Heart left ventricle (tissue), 13 donors: ENCODE data around the gene MALRD1.

ENCODE experiments used
- POLR2A ChIP-seq, 2 donors: fragments of 450-650 bp; IDR thresholded peaks; one replicate each; pipeline ENCODE4 v1.6.1; 2017; ENCODE audit warnings: antibody characterized with exemption in 2 of 2, mild to moderate bottlenecking in 2 of 2, moderate library complexity in 2 of 2
- TF ChIP-seq, protein P1 (sequence below), 12 donors: fragments of 200-600 bp; sonication (generic) in 4 of 12; IDR thresholded peaks; one replicate each; pipeline versions ENCODE4 v1.5.0 to v1.8.0; 2018 to 2022; ENCODE audit warnings: antibody characterized with exemption in 12 of 12, mild to moderate bottlenecking in 5 of 12
- donor health status: ischemic (EF 13 %, LVEDD 7.1; RV severe dilation, severe dysfunction).
- donor health status: DM: no; HTN: yes; CAD: no.
- donor health status: DM: no; HTN: no; CAD: no.
- donor health status: ischemic (EF 25% LVEDD 6.9; RV normal size, moderate dysfunction).
- donor health status: ischemic (EF 25% LVEDD 5.7; RV mildly dilated, moderate dysfunction).
- donor health status: ischemic (EF 35%, LVEDD 5.7; RV mildly dilated, moderate dysfunction).
- donor health status: nonischemic (EF 11% LVEDD 7.7; RV severe dilation, severe dysfunction).
- donor health status: DM: yes; HTN: yes; CAD: no.
- donor health status: PGD.
- donor health status: ischemic (EF 29% LVEDD 5.4; RV normal size, mild dysfunction).
- donor health status: nonischemic (EF 23%, LVEDD 6.1; RV moderate dilation, normal function).

- TF ChIP-seq, protein P1, sequence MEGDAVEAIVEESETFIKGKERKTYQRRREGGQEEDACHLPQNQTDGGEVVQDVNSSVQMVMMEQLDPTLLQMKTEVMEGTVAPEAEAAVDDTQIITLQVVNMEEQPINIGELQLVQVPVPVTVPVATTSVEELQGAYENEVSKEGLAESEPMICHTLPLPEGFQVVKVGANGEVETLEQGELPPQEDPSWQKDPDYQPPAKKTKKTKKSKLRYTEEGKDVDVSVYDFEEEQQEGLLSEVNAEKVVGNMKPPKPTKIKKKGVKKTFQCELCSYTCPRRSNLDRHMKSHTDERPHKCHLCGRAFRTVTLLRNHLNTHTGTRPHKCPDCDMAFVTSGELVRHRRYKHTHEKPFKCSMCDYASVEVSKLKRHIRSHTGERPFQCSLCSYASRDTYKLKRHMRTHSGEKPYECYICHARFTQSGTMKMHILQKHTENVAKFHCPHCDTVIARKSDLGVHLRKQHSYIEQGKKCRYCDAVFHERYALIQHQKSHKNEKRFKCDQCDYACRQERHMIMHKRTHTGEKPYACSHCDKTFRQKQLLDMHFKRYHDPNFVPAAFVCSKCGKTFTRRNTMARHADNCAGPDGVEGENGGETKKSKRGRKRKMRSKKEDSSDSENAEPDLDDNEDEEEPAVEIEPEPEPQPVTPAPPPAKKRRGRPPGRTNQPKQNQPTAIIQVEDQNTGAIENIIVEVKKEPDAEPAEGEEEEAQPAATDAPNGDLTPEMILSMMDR (IDR thresholded peaks at IDR 0.05) = no peak
- no peak for TF ChIP-seq POLR2A (IDR thresholded peaks at IDR 0.05)
Observed at GRCh38 chr10:19777806-19778205, 729.2 kb downstream of the MALRD1 start.
